Measurements from ENCODE around the gene WDR38.
A peak's percentile ranks its signal among the peaks of the same experiment; 100 is the strongest.

The WDR38 gene

GRCh38 chr9:124878518-124878917 lies 25.3 kb downstream of the WDR38 start:
- no peak for DNase-seq (ENCODE audit: insufficient read length, low spot score)
- FAIRE-seq: no peak

GRCh38 chr9:124879226-124879625 lies 26.0 kb downstream of the WDR38 start:
- DNase-seq (ENCODE audit: insufficient read length, low spot score): no peak
- FAIRE-seq: no peak

GRCh38 chr9:124880501-124880900 lies 27.2 kb downstream of the WDR38 start:
- FAIRE-seq (peak; percentile 31), DNase-seq (ENCODE audit: insufficient read length, low spot score) (no peak)

- DNase-seq (ENCODE audit: insufficient read length, low spot score) (no peak), FAIRE-seq (no peak)
Measured at GRCh38 chr9:124881138-124881743, 28.0 kb downstream of the WDR38 start.

- no peak for DNase-seq (ENCODE audit: insufficient read length, low spot score)
- FAIRE-seq: no peak
Measured at GRCh38 chr9:124882231-124882630, 29.0 kb downstream of the WDR38 start.

GRCh38 chr9:124884376-124884775 lies 31.1 kb downstream of the WDR38 start:
- FAIRE-seq: no peak

GRCh38 chr9:124885551-124885950 lies 32.3 kb downstream of the WDR38 start:
- DNase-seq (ENCODE audit: insufficient read length, low spot score) (no peak), FAIRE-seq (no peak)

More at GRCh38 chr9:124884376-124884775, 31.1 kb downstream of the WDR38 start:
- DNase-seq (ENCODE audit: insufficient read length, low spot score): no peak

- DNase-seq (ENCODE audit: insufficient read length, low spot score) (no peak), FAIRE-seq (no peak)
Measured at GRCh38 chr9:124886461-124886860, 33.2 kb downstream of the WDR38 start.

GRCh38 chr9:124886866-124887492 lies 33.7 kb downstream of the WDR38 start:
- DNase-seq (ENCODE audit: insufficient read length, low spot score): no peak
- no peak for FAIRE-seq

- FAIRE-seq (no peak), DNase-seq (ENCODE audit: insufficient read length, low spot score) (no peak)
Measured at GRCh38 chr9:124887832-124888231, 34.6 kb downstream of the WDR38 start.

- DNase-seq (ENCODE audit: insufficient read length, low spot score) (no peak), FAIRE-seq (no peak)
Measured at GRCh38 chr9:124889006-124889405, 35.7 kb downstream of the WDR38 start.

- no peak for FAIRE-seq
- no peak for DNase-seq (ENCODE audit: insufficient read length, low spot score)
Measured at GRCh38 chr9:124890179-124890578, 36.9 kb downstream of the WDR38 start.

- FAIRE-seq: no peak
- no peak for DNase-seq (ENCODE audit: insufficient read length, low spot score)
Measured at GRCh38 chr9:124894035-124894740, 40.9 kb downstream of the WDR38 start.

- FAIRE-seq (peak; percentile 23), DNase-seq (ENCODE audit: insufficient read length, low spot score) (no peak)
Measured at GRCh38 chr9:124894741-124895170, 41.5 kb downstream of the WDR38 start.

- no peak for FAIRE-seq
Measured at GRCh38 chr9:124897570-124898460, 44.6 kb downstream of the WDR38 start.

GRCh38 chr9:124899845-124900244 lies 46.6 kb downstream of the WDR38 start:
- no peak for DNase-seq (ENCODE audit: insufficient read length, low spot score)
- FAIRE-seq: no peak

More at GRCh38 chr9:124897570-124898460, 44.6 kb downstream of the WDR38 start:
- DNase-seq (ENCODE audit: insufficient read length, low spot score): no peak

- no peak for FAIRE-seq
- DNase-seq (ENCODE audit: insufficient read length, low spot score): no peak
Measured at GRCh38 chr9:124906966-124907365, 53.7 kb downstream of the WDR38 start.

Data from GM19239 (cell line).